Fibroblast of the conjunctiva (primary cell): ENCODE measurements around the gene CRLF1.
"Not testable (repeated sequence)": the region's sequence is repeated elsewhere in the genome, so short reads cannot be mapped to it uniquely, and the experiment has no call there.

Experiments
- DNase-seq: peaks from one replicate; pipeline ENCODE4 v3.0.0-alpha.2; 2010; ENCODE audit warnings: low read depth

The CRLF1 gene

DNA sequence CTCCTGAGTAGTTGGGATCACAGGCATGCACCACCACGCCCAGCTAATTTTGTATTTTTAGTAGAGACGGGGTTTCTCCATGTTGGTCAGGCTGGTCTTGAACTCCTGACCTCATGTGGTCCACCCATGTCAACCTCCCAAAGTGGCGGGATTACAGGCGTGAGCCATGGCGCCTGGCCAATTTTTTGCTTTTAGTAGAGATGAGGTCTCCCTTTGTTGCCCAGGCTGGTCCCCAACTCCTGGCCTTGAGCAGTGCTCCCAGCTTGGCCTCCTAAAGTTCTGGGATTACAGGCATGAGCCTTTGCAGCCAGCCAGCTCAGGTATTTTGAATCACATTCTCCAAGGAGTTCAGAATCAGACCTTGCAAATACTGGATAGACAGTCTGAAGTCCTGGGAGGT, 13.9 kb downstream of the CRLF1 start:
- not testable (repeated sequence) for DNase-seq

DNA sequence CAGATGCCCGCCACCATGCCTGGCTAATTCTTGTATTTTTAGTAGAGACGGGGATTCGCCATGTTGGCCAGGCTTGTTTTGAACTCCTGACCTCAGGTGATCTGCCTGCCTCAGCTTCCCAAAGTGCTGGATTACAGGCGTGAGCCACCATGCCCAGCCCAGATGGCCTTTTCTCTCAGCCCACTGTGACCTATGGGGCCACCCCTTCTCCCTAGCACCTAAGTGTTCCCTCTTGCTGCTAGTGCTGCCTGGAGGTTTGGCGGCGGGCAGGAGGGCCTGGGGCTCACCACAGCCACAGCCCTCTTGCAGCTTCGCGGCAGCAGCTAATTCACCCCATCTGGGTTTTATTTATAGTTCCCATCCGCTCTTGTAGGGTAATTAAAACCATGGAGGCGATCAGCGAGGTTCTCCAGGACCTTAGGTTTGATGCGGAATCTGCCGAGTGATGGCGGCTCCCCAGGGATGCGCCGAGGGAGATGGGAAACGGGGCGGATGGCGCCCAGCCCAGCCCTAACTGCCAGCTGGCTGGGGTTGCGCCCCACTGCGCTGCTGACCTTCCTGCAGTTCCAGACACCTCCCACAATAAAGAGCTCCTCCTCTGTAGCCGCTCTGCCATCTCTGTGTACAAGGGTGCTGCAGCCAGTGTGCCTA, 14.7 kb downstream of the CRLF1 start:
- DNase-seq = peak; percentile 92

DNA sequence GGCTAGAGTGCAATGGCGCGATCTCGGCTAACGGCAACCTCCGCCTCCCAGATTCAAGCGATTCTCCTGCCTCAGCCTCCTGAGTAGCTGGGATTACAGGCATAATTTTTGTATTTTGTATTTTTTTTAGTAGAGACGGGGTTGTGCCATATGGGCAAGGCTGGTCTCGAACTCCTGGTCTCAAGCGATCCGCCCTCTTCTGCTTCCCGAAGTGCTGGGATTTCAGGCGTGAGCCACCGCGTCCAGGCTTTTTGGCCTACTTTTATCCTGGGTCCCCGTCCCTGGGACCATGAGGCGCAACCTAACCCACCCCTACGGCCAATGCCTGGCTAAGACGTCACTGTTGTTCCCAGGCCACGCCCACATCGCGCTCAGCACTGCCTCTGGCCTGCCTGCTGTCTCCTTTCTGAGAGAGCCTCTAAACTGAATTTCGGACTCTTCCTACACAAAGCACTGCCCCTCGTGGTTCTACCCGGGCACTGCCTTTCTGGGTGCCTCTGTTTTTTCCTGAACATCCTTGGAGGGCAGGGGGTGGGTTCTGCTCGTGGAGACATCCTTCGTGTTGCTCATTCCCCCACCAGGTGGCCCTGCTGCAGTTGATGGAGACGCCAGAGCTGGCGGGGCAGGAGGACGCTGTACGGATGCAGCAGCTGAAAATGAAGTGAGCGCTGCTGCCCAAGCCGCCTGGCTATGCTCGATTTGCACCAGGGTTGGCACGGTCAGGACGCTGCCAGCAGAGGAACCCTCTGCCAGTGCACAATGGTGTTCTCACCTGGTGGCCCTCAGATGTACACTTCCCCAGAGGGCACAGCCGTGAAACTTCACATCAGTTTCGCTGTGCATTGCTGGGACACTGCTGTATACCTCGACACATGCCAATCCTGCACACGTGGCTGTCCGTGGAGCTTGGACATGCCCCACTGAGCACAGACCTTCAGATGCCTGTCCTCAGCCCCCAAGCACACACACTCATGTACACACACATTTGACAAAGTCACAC, 16.0 kb downstream of the CRLF1 start:
- DNase-seq = peak; percentile 91

DNA sequence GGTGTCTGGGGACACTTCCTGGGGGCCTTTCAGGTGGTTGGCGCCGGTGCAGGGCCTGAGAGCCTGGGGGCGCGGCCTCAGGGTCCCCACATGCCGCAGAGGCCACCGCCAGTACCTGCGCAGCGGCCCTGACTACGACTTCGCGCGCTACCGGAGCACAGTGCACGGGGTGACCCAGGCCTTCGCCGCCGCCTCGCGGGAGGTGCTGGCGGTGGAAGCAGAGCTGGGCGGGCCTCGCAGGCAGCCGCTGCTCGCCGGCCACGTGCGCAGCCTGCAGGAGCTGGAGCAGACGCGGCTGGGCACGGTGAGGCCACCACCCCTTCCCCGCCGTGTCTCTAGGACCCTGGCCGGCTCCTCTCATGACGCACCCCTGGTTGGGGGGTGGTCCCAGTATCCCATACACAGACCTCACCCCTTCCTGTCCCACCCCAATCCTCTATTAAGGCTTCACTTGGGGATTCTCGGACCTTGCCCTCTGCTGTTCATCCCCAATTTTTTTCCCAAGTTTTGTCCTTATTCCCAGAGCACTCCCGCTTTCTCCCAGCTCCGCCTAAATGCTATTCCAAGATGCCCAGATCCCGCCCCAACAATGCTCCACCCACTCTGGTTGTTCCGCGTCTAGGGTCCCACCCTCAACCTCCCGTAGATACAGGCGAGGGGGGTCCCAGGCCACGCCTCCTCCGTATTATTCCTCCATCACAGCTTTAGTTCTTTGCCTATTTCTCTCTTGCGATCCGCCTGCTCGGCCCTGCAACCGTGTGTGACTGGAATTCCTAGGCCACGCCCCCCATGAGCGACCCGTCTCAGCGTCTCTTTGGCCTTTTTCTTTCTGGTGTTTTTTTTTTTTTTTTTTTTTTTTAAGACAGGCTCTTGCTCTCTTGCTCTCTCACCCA, 17.0 kb downstream of the CRLF1 start:
- DNase-seq = peak; percentile 29

DNA sequence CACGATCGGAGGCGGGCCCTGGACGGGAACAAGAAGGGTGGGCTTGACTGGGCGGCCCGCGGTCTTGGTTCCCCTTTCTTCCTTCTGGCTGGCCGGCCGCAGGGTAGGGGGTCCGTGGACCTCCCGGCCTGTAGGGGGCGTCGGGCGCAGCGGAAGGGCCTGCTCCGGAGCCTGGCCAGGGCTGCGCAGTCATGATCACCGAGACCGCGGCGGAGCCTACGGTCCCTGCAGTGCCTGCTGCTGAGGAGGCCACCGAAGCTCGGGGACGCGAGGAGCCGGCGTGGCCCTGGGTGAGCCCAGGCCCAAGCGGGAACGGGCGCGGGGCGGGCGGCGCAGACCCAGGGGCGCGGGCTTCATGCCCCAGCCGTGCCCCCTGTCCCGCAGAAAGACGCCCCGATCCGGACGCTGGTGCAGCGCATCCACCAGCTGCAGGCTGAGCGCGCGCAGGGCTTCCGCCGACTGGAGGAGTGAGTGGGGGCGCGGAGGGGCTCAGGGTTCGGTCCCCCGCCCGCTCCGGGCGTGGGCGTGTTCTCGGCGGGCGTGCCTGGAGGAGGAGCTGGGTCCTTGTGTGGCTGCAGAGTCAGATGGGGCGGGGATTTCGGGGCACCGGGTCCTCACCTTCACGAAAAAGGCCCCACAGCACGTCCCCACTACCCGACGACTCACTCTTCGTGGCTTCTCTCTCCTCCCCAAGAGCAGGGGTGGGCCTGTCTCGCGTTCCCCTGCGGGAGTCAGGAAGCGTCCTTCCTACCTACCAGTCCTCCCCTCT, 17.8 kb downstream of the CRLF1 start, which contains the start of gene REX1BD:
REX1BD (plus strand) TSS at position 188 of the 769 bp plus-strand sequence; CDS start at position 192, 4 bp downstream.
- peak; percentile 72 for DNase-seq

DNA sequence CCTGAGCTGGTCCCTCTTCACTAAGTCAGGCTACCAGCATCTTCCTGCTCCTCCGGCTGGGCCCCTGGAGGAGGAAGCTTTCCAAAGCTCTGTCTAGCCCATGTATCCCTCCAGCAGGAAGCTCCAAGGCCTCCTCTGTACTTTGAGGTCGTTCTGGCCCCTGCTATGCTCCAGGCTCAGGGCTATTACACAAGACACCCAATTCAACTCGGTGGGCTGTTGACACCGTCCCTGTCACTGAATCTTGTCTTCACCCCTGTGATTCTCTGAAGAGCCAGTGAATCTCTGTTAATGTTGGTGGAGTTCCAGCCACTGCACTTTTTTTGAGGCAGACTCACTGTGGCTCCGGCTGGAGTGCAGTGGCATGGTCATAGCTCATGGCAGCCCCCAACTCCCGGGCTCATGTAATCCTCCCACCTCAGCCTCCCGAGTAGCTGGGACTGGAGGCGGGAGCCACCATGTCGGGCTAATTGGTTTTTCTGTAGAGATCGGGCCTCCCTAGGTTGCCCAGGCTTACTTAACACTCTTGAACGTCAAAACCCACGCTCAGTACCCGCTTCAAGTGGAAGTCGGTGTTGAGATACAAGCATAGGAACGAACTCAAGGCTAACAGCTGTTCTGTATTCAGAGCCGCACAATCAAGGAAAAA, 18.5 kb downstream of the CRLF1 start:
- DNase-seq = no peak

DNA sequence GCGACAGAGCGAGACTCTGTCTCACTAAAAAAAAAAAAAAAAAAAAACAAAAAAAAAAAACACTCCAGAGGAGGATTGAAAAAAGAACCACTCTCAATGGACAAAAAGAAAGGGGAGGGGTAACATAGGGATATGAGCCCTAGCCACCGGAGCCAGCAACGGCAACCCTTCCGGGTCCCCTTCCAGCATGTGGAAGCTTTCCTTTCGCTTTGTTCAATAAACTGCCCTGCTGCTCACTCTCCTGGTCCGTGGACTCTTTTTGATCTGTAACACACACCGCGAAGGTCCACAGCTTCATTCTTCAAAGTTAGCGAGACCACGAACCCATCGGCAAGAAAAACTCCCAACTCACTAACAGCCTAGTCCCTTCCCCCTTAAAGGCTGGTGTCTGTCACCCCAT, 19.0 kb downstream of the CRLF1 start:
- DNase-seq = no peak

DNA sequence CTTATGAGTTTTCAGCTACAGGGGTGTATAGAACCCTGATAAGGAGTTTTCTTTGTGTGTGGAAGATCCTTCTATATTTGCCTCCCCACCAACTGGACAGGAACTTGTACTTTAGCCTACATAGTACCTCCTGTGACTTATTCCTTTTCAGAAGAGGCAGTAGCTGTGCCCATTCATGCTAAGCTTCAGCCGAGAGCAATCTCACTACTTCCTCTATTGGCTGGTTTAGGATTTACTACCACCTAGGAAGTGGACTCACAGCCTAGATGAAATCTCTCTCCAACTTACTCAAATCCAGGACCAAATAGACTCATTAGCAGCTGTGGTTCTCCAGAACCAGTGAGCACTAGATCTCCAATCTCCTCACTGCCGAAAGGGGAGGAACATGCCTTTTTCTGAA, 20.3 kb downstream of the CRLF1 start:
- DNase-seq = no peak

DNA sequence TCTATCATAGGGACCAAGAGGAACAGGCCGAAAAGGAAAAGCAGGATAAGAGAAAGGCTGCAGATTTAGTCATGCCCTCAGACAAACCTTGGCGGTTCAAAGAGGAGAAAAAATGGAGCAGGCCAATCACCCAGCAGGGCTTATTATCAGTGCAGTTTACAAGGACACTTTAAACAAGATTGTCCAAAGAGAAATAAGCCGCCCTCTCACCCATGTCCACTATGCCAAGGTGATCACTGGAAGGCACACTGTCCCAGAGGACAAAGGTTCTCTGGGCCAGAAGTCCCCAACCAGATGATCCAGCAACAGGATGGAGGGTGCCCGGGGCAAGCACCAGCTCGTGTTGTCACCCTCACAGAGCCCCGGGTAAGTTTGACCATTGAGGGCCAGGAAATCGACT, 26.3 kb downstream of the CRLF1 start:
- DNase-seq = no peak

DNA sequence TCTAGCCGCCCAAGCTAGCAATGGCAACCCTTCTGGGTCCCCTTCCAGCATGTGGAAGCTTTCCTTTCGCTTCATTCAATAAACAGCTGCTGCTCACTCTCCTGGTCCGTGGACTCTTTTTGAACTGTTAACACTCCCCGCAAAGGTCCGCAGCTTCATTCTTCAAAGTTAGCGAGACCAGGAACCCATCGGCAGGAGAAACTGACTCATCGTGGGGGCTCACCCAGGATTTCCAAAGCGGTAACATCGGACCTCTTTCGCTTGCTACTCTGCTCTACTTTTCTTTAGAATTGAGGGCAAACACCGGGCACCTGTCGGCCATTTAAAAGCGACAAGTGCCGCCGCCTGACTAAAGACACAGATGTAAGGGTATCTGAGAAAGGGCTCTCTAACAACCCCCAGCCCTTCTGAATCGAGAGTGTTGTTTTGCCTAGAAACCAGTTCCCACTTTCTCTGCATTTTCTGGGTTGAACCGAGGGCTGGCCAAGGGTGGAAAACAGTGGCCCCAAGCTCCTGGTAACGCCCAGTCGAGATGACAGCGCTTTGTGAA, 29.2 kb downstream of the CRLF1 start:
- DNase-seq = no peak

DNA sequence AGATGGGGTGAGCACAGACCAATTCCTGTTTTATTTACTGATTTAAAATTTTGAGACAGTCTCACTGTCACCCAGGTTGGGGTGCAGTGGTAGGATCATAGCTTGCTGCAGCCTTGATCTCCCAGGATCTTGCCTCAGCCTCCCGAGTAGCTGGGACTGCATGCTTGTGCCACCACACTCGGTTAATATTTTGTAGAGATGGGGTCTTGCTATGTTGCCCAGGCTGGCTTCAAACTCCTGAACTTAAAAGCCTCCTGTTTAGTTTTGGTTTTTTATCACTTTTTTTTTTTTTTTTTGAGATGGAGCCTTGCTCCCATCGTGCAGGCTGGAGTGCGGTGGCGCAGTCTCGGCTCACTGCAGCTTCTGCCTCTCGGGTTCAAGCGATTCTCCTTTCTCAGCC, 30.2 kb downstream of the CRLF1 start:
- no peak for DNase-seq

DNA sequence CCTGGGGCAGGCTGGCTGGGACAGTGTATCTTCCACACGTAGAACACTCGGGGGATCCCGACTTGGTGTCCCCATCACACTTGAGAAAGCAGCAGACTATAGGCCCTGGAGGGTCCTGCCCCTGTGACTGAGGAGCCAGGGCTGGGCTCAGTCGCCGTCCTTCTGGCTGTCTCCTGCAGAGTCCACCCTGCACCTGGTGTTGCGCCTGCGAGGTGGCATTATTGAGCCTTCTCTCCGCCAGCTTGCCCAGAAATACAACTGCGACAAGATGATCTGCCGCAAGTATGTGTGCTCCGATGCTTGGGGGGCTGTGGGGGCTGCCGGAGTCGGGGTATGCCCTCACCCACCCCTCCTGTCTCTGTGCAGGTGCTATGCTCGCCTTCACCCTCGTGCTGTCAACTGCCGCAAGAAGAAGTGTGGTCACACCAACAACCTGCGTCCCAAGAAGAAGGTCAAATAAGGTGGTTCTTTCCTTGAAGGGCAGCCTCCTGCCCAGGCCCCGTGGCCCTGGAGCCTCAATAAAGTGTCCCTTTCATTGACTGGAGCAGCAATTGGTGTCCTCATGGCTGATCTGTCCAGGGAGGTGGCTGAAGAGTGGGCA, 31.8 kb downstream of the CRLF1 start:
- DNase-seq = no peak

DNA sequence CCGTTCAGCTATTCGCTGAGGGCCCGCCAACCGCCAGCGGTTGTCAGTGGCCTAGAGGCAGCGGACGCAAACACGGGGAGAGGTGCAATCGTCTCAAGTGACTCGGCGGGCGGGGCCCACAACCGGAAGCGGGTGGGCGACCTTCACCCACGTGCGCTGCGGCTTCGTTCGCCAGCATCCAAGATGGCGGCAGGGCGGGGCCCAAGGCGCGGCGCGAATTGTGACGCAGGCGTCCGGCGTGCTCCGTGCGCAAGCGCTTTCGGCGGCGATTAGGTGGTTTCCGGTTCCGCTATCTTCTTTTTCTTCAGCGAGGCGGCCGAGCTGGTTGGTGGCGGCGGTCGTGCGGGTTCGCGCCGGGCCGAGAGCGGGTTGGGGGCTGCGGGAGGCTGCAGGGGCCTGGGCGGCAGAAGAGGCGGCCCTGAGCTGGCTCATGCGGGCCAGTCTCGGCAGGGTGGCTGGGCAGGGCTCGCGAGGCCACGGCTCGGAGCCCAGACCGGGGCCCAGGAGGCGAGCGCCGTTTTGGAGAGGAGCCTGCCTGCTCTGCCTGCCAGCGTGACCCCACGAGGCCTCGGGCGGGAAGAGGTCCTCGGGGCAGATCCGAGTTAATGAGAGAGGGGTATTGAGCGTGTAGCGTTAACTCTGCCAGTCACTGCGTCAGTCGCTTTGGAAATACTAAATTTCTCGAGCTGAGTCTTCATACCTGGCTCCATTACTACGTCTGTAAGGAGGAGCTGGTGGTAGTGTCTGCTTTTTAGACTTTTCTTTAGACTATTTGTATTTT, 34.8 kb downstream of the CRLF1 start, which contains the start of gene UBA52:
UBA52 (plus strand) TSS at position 294 of the 781 bp plus-strand sequence. CDS start 1,444 bp downstream, outside the sequence.
- peak; percentile 91 for DNase-seq

DNA sequence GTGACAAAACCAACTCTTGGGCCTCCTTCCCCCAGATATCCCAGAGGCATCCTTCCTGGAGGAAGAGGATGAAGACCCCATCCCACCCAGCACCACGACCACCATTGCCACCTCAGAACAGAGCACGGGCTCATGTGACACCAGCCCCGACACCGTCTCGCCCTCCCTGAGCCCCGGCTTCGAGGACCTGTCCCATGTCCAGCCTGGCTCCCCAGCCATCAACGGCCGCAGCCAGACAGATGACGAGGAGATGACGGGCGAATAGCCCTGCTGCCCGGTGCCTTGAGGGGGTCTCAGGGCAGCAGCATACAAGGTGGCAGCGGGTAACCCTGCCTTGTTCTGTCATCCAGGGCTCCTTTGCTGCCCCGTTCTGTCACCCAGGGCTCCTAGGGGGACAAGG, 38.2 kb downstream of the CRLF1 start:
- no peak for DNase-seq

DNA sequence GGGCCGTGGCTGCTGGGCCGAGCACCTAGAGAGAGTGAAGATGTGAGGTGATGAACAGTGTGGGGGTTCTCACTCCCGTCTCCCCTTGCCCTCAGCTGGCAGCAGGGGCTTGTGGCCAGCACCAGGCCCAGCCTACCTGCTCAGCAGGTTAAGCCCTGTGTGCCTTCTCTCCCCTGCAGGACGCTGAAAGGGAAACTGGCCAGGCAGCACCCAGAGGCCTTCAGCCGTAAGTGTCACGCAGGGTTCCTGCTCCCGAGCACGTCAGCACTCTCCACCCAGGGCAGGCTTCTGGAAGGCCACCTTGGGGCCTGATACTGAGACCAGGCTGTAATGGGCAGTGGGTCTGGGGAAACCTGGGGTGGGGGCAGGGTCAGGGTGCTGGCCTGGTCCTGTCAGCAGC, 39.6 kb downstream of the CRLF1 start:
- no peak for DNase-seq

DNA sequence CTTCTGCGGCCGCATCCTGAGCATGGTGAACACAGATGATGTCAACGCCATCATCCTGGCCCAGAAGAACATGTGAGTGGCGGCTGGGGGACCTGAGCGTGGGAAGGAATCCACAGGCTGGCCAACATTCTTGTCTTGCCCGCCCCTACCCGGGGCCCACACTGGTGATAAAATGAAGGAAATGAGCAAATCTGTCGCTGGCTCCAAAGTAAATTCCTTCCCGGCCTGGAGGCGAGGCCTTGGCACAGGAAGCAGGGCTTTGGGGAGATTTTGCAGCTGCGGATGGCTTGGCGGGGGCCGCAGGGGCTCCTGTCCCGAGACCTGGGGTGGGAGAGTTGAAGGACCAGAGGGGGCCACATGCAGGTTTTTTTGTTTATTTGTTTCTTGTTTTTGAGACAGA, 44.5 kb downstream of the CRLF1 start:
- DNase-seq = no peak

DNA sequence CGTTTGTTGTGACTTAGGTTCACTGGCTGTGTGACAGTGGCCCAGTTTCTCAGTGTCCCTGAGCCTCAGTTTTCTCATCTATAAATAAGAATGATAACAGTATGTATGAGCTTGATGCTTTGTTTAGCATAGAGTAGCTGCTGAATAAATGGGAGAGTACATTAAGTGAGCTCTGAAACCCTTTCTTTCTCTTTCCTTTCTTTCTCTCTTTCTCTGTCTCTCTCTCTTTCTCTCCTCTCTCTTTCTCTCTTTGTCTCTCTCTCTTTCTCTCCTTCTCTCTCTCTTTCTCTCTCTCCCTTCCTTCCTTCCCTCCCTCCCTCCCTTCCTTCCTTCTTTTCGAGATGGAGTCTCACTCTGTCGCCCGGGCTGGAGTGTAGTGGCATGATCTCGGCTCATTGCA, 46.9 kb downstream of the CRLF1 start:
- no peak for DNase-seq

DNA sequence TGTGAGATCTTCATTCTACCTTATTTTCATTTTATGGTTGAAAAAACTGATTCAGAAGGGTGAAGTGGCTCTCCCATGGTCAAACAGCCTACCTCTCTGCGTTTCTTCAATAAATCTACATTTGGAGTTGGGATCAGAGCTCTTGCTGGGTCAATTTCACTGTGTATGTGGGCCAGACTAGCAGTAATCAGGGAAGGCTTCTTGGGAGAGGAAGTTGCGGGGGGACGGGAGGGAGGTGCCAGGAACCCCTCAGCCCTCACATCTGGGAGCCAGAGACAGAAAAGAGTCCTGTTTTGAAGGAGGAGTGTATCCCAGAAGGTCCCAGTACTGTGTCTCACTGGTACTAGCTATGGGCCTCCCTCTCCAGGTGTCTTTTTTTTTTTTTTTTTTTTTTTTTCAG, 48.0 kb downstream of the CRLF1 start:
- DNase-seq = no peak

DNA sequence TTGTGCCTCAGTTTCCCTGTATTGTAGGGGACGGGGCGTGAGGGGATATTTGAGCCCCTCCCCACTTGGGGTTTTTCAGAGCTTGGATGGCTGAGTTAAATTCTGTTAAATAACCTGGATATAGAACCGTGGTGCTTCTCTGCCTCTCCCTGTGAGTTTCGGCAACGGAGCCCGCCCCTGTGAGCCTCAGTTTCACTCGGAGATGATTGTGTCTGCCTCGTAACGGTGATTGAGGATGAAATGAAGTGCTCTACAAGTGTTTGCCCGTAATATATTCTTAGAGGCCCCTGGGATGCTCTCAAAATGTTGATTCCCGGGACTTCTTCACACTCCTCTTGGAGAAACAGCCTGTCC, 48.4 kb downstream of the CRLF1 start:
- DNase-seq = no peak
